Measurements from ENCODE around the gene POLR3F. TPM values are rescaled to one million over a fixed set of nuclear protein-coding genes. Genes with fewer than 3 reads are reported as not detected.
"Not testable (repeated sequence)": the region's sequence is repeated elsewhere in the genome, so short reads cannot be mapped to it uniquely, and the experiment has no call there.

POLR3F gene
- total RNA-seq, 1 donor, result 11.4 TPM

DNA sequence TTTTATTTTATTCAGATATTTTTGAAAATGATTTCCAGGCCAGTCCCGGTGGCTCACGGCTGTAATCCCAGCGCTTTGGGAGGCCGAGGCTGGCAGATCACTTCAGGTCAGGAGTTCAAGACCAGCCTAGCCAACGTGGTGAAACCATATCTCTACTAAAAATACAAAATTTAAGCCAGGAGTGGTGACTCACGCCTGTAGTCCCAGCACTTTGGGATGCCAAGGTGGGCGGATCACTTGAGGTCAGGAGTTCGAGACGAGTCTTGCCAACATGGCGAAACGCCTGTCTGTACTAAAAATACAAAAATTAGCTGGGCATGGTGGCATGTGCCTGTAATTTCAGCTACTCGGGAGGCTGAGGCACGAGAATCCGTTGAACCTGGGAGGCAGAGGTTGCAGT, 59.6 kb downstream of the POLR3F start:
- H3K4me3 ChIP-seq (ENCODE audit: low read length); H3K4me1 ChIP-seq (ENCODE audit: insufficient read depth, low read length); H3K9me3 ChIP-seq (ENCODE audit: low read depth, low read length); H3K27me3 ChIP-seq (ENCODE audit: insufficient read depth, low read length): not testable (repeated sequence)

DNA sequence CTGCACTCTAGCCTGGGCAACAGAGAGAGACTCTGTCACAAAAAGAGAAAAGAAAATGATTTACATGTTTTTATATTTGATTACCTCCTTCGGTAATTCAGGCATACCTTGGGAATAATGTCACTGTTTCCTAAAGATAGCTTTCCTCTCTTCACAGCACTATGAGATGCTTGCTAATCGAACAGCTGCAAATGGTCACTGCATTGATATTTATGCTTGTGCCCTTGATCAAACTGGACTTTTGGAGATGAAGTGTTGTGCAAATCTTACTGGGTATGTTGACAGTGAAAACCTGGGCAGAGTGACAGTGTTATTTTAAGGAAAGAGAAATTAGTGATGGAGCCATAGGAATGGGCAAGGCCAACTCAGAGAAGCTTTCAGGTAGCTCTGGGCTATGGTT, 60.1 kb downstream of the POLR3F start:
- H3K4me3 ChIP-seq (ENCODE audit: low read length), result no peak overlapping the region

GRCh38 chr20:18527836-18528235, 60.6 kb downstream of the POLR3F start:
- H3K9me3 ChIP-seq (ENCODE audit: low read depth, low read length), result no peaks in the 10 kb centered on the region
- H3K27me3 ChIP-seq (ENCODE audit: insufficient read depth, low read length), result no peaks in the 10 kb centered on the region
- no peak overlapping the region for H3K4me3 ChIP-seq (ENCODE audit: low read length)
- H3K4me1 ChIP-seq (ENCODE audit: insufficient read depth, low read length), result no peaks in the 10 kb centered on the region

More for the DNA sequence above, 60.1 kb downstream of the POLR3F start:
- Histone ChIP-seq H3K27me3 (ENCODE audit: insufficient read depth, low read length) (no peaks in the 10 kb centered on the region), H3K4me1 (ENCODE audit: insufficient read depth, low read length) (no peaks in the 10 kb centered on the region), H3K9me3 (ENCODE audit: low read depth, low read length) (no peaks in the 10 kb centered on the region)

GRCh38 chr20:18529041-18529440, 61.9 kb downstream of the POLR3F start:
- H3K9me3 ChIP-seq (ENCODE audit: low read depth, low read length), result no peaks in the 10 kb centered on the region
- no peaks in the 10 kb centered on the region for H3K4me1 ChIP-seq (ENCODE audit: insufficient read depth, low read length)
- H3K27me3 ChIP-seq (ENCODE audit: insufficient read depth, low read length), result no peaks in the 10 kb centered on the region
- no peak overlapping the region for H3K4me3 ChIP-seq (ENCODE audit: low read length)

GRCh38 chr20:18532626-18533025, 65.4 kb downstream of the POLR3F start:
- Histone ChIP-seq H3K4me1 (ENCODE audit: insufficient read depth, low read length) (no peaks in the 10 kb centered on the region), H3K27me3 (ENCODE audit: insufficient read depth, low read length) (no peaks in the 10 kb centered on the region), H3K9me3 (ENCODE audit: low read depth, low read length) (no peaks in the 10 kb centered on the region), H3K4me3 (ENCODE audit: low read length) (no peak overlapping the region)

GRCh38 chr20:18533491-18533890, 66.3 kb downstream of the POLR3F start:
- Histone ChIP-seq H3K9me3 (ENCODE audit: low read depth, low read length) (no peaks in the 10 kb centered on the region), H3K4me1 (ENCODE audit: insufficient read depth, low read length) (no peaks in the 10 kb centered on the region), H3K4me3 (ENCODE audit: low read length) (no peak overlapping the region), H3K27me3 (ENCODE audit: insufficient read depth, low read length) (no peaks in the 10 kb centered on the region)

GRCh38 chr20:18533978-18534644, 66.9 kb downstream of the POLR3F start:
- Histone ChIP-seq H3K9me3 (ENCODE audit: low read depth, low read length) (no peaks in the 10 kb centered on the region), H3K4me3 (ENCODE audit: low read length) (no peak overlapping the region), H3K4me1 (ENCODE audit: insufficient read depth, low read length) (no peaks in the 10 kb centered on the region), H3K27me3 (ENCODE audit: insufficient read depth, low read length) (no peaks in the 10 kb centered on the region)

Other genes with a start within 250 kb of the POLR3F start
- 1.5 TPM for gene ZNF133, start 178.9 kb upstream of the POLR3F start, total RNA-seq
- gene DZANK1, start 360 bp upstream of the POLR3F start, total RNA-seq, result 0.84 TPM
- 5.4 TPM for gene RBBP9, start 29.8 kb downstream of the POLR3F start, total RNA-seq
- 25.0 TPM for gene SEC23B, start 40.5 kb downstream of the POLR3F start, total RNA-seq
- gene SMIM26, start 100.0 kb downstream of the POLR3F start, total RNA-seq, result 93.9 TPM
- gene DTD1, start 120.7 kb downstream of the POLR3F start, total RNA-seq, result 19.0 TPM

Data from mononuclear cell (primary cell).